ENCODE results near the gene GPR89A.
"Not testable (repeated sequence)": the region's sequence is repeated elsewhere in the genome, so short reads cannot be mapped to it uniquely, and the experiment has no call there.

GPR89A gene

GRCh38 chr1:145607833-145608733 lies at the start of gene GPR89A:
Gene GPR89A, plus strand, starts transcription at chr1:145607988. Its CDS starts 146 bp downstream, at chr1:145608134.
- DNase-seq (ENCODE audit: low read depth in 2 of 2) = peak; percentile 88 to 93

- not testable (repeated sequence) for DNase-seq (ENCODE audit: low read depth in 2 of 2)
These were observed 21.0 kb upstream of the GPR89A start for GRCh38 chr1:145586820-145587219.

GRCh38 chr1:145590806-145591205 lies 17.0 kb upstream of the GPR89A start:
- peak; percentile 4 to 6 for DNase-seq (ENCODE audit: low read depth in 2 of 2)

- DNase-seq (ENCODE audit: low read depth in 2 of 2) = not testable (repeated sequence)
These were observed 15.4 kb upstream of the GPR89A start for GRCh38 chr1:145592347-145592746.

GRCh38 chr1:145595421-145595820 lies 12.4 kb upstream of the GPR89A start:
- DNase-seq (ENCODE audit: low read depth in 2 of 2) = not testable (repeated sequence)

- DNase-seq (ENCODE audit: low read depth in 2 of 2) = not testable (repeated sequence)
These were observed 11.6 kb upstream of the GPR89A start for GRCh38 chr1:145596236-145596635.

- not testable (repeated sequence) for DNase-seq (ENCODE audit: low read depth in 2 of 2)
These were observed 8.4 kb upstream of the GPR89A start for GRCh38 chr1:145599426-145599825.

GRCh38 chr1:145601593-145601992 lies 6.2 kb upstream of the GPR89A start:
- no peak for DNase-seq (ENCODE audit: low read depth in 2 of 2)

- not testable (repeated sequence) for DNase-seq (ENCODE audit: low read depth in 2 of 2)
These were observed 948 bp upstream of the GPR89A start for GRCh38 chr1:145606840-145607239.

- not testable (repeated sequence) for DNase-seq (ENCODE audit: low read depth in 2 of 2)
These were observed 499 bp upstream of the GPR89A start for GRCh38 chr1:145607289-145607688.

- DNase-seq (ENCODE audit: low read depth in 2 of 2) = not testable (repeated sequence)
These were observed 3.0 kb downstream of the GPR89A start for GRCh38 chr1:145610744-145611143.

- not testable (repeated sequence) for DNase-seq (ENCODE audit: low read depth in 2 of 2)
These were observed 12.3 kb downstream of the GPR89A start for GRCh38 chr1:145620073-145620472.

- DNase-seq (ENCODE audit: low read depth in 2 of 2) = not testable (repeated sequence)
These were observed 14.4 kb downstream of the GPR89A start for GRCh38 chr1:145622177-145622576.

- DNase-seq (ENCODE audit: low read depth in 2 of 2) = not testable (repeated sequence)
These were observed 28.4 kb downstream of the GPR89A start for GRCh38 chr1:145636237-145636636.

GRCh38 chr1:145641886-145642285 lies 34.1 kb downstream of the GPR89A start:
- not testable (repeated sequence) for DNase-seq (ENCODE audit: low read depth in 2 of 2)

- DNase-seq (ENCODE audit: low read depth in 2 of 2) = not testable (repeated sequence)
These were observed 36.2 kb downstream of the GPR89A start for GRCh38 chr1:145643990-145644389.

- not testable (repeated sequence) for DNase-seq (ENCODE audit: low read depth in 2 of 2)
These were observed 48.6 kb downstream of the GPR89A start for GRCh38 chr1:145656245-145656943.

GRCh38 chr1:145662502-145662901 lies 54.7 kb downstream of the GPR89A start:
- DNase-seq (ENCODE audit: low read depth in 2 of 2) = not testable (repeated sequence)

- DNase-seq (ENCODE audit: low read depth in 2 of 2) = not testable (repeated sequence)
These were observed 57.2 kb downstream of the GPR89A start for GRCh38 chr1:145665015-145665414.

- not testable (repeated sequence) for DNase-seq (ENCODE audit: low read depth in 2 of 2)
These were observed 63.4 kb downstream of the GPR89A start for GRCh38 chr1:145670995-145671745.

GRCh38 chr1:145673217-145673616 lies 65.4 kb downstream of the GPR89A start:
- DNase-seq (ENCODE audit: low read depth in 2 of 2) = not testable (repeated sequence)

- not testable (repeated sequence) for DNase-seq (ENCODE audit: low read depth in 2 of 2)
These were observed 77.1 kb downstream of the GPR89A start for GRCh38 chr1:145684858-145685257.

All from activated CD8-positive, alpha-beta memory T cell treated with anti-CD3 and anti-CD28 coated beads for 4 hours (primary cell).